GM12878 (cell line): Measurements from ENCODE around the gene RFFL. TPM values are rescaled to one million over a fixed set of nuclear protein-coding genes. Genes with fewer than 3 reads are reported as not detected.

ENCODE experiments used
- ATAC-seq: fragments of 200-7000 bp; cut with Tn5 transposase; 3 replicates; pipeline ENCODE4 v1.9.1; 2020; ENCODE audit warnings: mild to moderate bottlenecking, moderate library complexity
- BruUV-seq: library from RNA; stranded (reverse); fragments of 400-500 nt; replicated peaks from 2 replicates; lab custom pipeline; 2021; lab: Mats Ljungman, UMichigan
- CTCF ChIA-PET: fragments of 300-600 bp; sonication (Branson Sonifier 250); formaldehyde crosslinking; extraction: SDS; loops from one replicate; lab custom pipeline; 2021; ENCODE audit warnings: inconsistent platforms; lab: Yijun Ruan, JAX
- POLR2A ChIA-PET: fragments of 350-600 bp; formaldehyde crosslinking; extraction: SDS; loops from one replicate; lab custom pipeline; 2021; ENCODE audit warnings: inconsistent platforms; lab: Charles Lee
- RAD21 ChIA-PET: fragments of 300-600 bp; sonication (Branson Sonifier 250); formaldehyde crosslinking; loops from one replicate; lab custom pipeline; 2023; ENCODE audit warnings: antibody characterized with exemption; ENCODE audit not compliant: unreplicated experiment; lab: Charles Lee
- SMC1A ChIA-PET: fragments of 300-600 bp; sonication (Branson Sonifier 250); formaldehyde crosslinking; loops from one replicate; lab custom pipeline; 2023; ENCODE audit not compliant: unreplicated experiment, uncharacterized antibody; lab: Charles Lee
- DNase-seq: peaks from one replicate; pipeline ENCODE4 v3.0.0-alpha.2; 2011; ENCODE audit warnings: low read depth, low spot score
- FAIRE-seq: peaks from 3 replicates; lab custom pipeline; 2011; peaks lifted over from hg19 to GRCh38; lab: Jason Lieb, UNC
- H2AFZ ChIP-seq: 2 replicates; pipeline ENCODE4 v1.6.0; 2011; ENCODE audit warnings: low read depth, low read length, control low read depth; ENCODE audit not compliant: control insufficient read depth
- H3K27ac ChIP-seq: 2 replicates; pipeline ENCODE4 v1.5.1; 2011; ENCODE audit warnings: control low read depth; ENCODE audit not compliant: control insufficient read depth, insufficient read depth
- H3K27me3 ChIP-seq, 2 experiments: replicated peaks in 1 of 2; 2 replicates each; pipeline versions ENCODE4 v1.6.0 to v1.6.1; 2011; ENCODE audit warnings: low read length in 1 of 2; ENCODE audit not compliant: control insufficient read depth in 2 of 2, insufficient read depth in 2 of 2
- H3K36me3 ChIP-seq, 2 experiments: 2 replicates each; pipeline ENCODE4 v1.5.1; 2011; ENCODE audit warnings: low read length in 1 of 2; ENCODE audit not compliant: control insufficient read depth in 2 of 2, insufficient read depth in 2 of 2
- H3K4me1 ChIP-seq: 2 replicates; pipeline ENCODE4 v1.6.1; 2011; ENCODE audit warnings: mild to moderate bottlenecking, low read length, moderate library complexity, mixed read lengths; ENCODE audit not compliant: control insufficient read depth, insufficient read depth
- H3K4me2 ChIP-seq: 2 replicates; pipeline ENCODE4 v1.6.0; 2011; ENCODE audit warnings: control low read depth; ENCODE audit not compliant: control insufficient read depth, insufficient read depth
- H3K4me3 ChIP-seq: fragments of 200-600 bp; sonication (generic); 2 replicates; pipeline ENCODE4 v1.5.1; 2016
- H3K79me2 ChIP-seq: 2 replicates; pipeline ENCODE4 v1.6.0; 2011; ENCODE audit warnings: low read length; ENCODE audit not compliant: control insufficient read depth, insufficient read depth
- H3K9ac ChIP-seq: 2 replicates; pipeline ENCODE4 v1.8.0; 2011; ENCODE audit warnings: low read length, control low read depth, mixed read lengths; ENCODE audit not compliant: control insufficient read depth, insufficient read depth
- H3K9me3 ChIP-seq: replicated peaks from 3 replicates; pipeline ENCODE4 v1.5.1; 2011; ENCODE audit warnings: mild to moderate bottlenecking, low read length; ENCODE audit not compliant: control insufficient read depth, insufficient read depth
- H4K20me1 ChIP-seq: 2 replicates; pipeline ENCODE4 v1.6.0; 2011; ENCODE audit not compliant: control insufficient read depth, insufficient read depth
- ATF2 ChIP-seq: IDR thresholded peaks from 2 replicates; pipeline ENCODE4 v1.6.1; 2012; ENCODE audit warnings: low read length, inconsistent platforms
- JUND ChIP-seq: IDR thresholded peaks from 2 replicates; pipeline ENCODE4 v1.6.1; 2012; ENCODE audit warnings: low read depth, mild to moderate bottlenecking, low read length, improper control_type of control experiment, moderate library complexity
- MAX ChIP-seq: IDR thresholded peaks from 2 replicates; pipeline ENCODE4 v1.6.1; 2012; ENCODE audit warnings: low read depth, low read length, improper control_type of control experiment
- POLR2AphosphoS2 ChIP-seq: IDR thresholded peaks from 2 replicates; pipeline ENCODE4 v1.6.1; 2011; ENCODE audit warnings: low read depth, mild to moderate bottlenecking, low read length, improper control_type of control experiment, moderate library complexity
- SKIL ChIP-seq: fragments of 450-650 bp; IDR thresholded peaks from 2 replicates; pipeline ENCODE4 v1.6.1; 2017; ENCODE audit warnings: mild to moderate bottlenecking, low read depth, inconsistent platforms; ENCODE audit not compliant: poor library complexity, severe bottlenecking
- TBL1XR1 ChIP-seq: IDR thresholded peaks from 2 replicates; pipeline ENCODE4 v1.6.1; 2012; ENCODE audit warnings: low read depth, low read length, improper control_type of control experiment
- TCF12 ChIP-seq: IDR thresholded peaks from 2 replicates; pipeline ENCODE4 v1.6.1; 2011; ENCODE audit warnings: low read depth, mild to moderate bottlenecking, low read length
- TCF3 ChIP-seq: IDR thresholded peaks from 2 replicates; pipeline ENCODE4 v1.6.1; 2012; ENCODE audit warnings: low read depth, mild to moderate bottlenecking, low read length, borderline replicate concordance; ENCODE audit not compliant: insufficient read depth
- ZNF384 ChIP-seq: IDR thresholded peaks from 2 replicates; pipeline ENCODE4 v1.6.1; 2012; ENCODE audit warnings: low read depth, mild to moderate bottlenecking, low read length, improper control_type of control experiment, borderline replicate concordance
- ZNF622 ChIP-seq: fragments of 450-650 bp; IDR thresholded peaks from 2 replicates; pipeline ENCODE4 v1.6.1; 2017; ENCODE audit warnings: mild to moderate bottlenecking, inconsistent platforms
- WGBS: methylation state at CpG from one replicate; pipeline ENCODE4 v1.1.6; 2016; ENCODE audit warnings: low lambda C conversion rate; ENCODE audit not compliant: insufficient replicate concordance, insufficient coverage; ENCODE audit errors: missing lambda C conversion rate; 5-methylcytosine and 5-hydroxymethylcytosine counted together
- in situ Hi-C: fragments of 300-500 bp; cut with MboI; formaldehyde crosslinking; loops from 9 replicates; pipeline ENCODE4 v1.14.3; 2018; ENCODE audit warnings: mixed read lengths
- intact Hi-C: fragments of 100-400 bp; cut with micrococcal nuclease; formaldehyde crosslinking; loops from one replicate; pipeline ENCODE4 v1.14.2; 2022; ENCODE audit not compliant: unreplicated experiment
- polyA plus RNA-seq, 11 experiments: library from polyadenylated mRNA; depleted of rRNA in 4 of 11; unstranded in 6 of 11; stranded (reverse) in 5 of 11; fragments of >200 nt; fragmentation: Nextera tagmentation in 4 of 11; fragmentation: Illumina TruSeq in 1 of 11; extraction: Ambion mirVana in 4 of 11; extraction: Trizol in 1 of 11; gene quantifications; 1 replicate in 1 of 11; 2 replicates in 10 of 11; pipeline versions ENCODE4 v1.2.1 to v1.2.3, GENCODE V29; 2011 to 2016; ENCODE audit warnings: inconsistent platforms in 2 of 11, missing spikeins in 2 of 11, low read depth in 1 of 11
- total RNA-seq, 4 experiments: library from RNA; depleted of rRNA in 3 of 4; stranded (reverse); fragments of >200 nt in 3 of 4; fragmentation: Illumina TruSeq in 1 of 4; extraction: Trizol in 1 of 4; gene quantifications; 2 replicates each; pipeline versions ENCODE4 v1.2.1 to v1.2.3, GENCODE V29; 2013 to 2021

The RFFL gene
- total and polyA plus RNA-seq, 10 of the 15 experiments (the other 5 are each of a cell fraction or from before 2014, with no cell fraction given), result 4.7 to 56.1 (median 26.9) TPM

GRCh38 chr17:35044181-35044580 is 19.3 kb downstream of the RFFL start:
- SMC1A ChIA-PET, result interaction anchor here (0.6 to 12.0 kb wide), 4 partner anchors 15 to 46 kb away, joined by 3 to 221 read pairs (median 6); partner anchors contain the start of gene RFFL
- no peak for FAIRE-seq
- TF ChIP-seq JUND (no peak), SKIL (no peak), MAX (no peak), ZNF622 (no peak), POLR2AphosphoS2 (no peak), TCF12 (no peak), ZNF384 (no peak), ATF2 (no peak), TBL1XR1 (no peak), TCF3 (no peak)
- no peak overlapping the region for H3K4me3 ChIP-seq
- peaks cover 39% of the 10 kb centered on the region for H3K79me2 ChIP-seq
- POLR2A ChIA-PET, result interaction anchor here (0.9 to 3.9 kb wide), 5 partner anchors 10 to 45 kb away, joined by 3 to 37 read pairs (median 4); partner anchors contain the start of gene RFFL
- no peaks in the 10 kb centered on the region for H4K20me1 ChIP-seq
- H3K9ac ChIP-seq, result no peak overlapping the region
- DNase-seq, result no peak
- H3K4me1 ChIP-seq, result peaks cover 23% of the 10 kb centered on the region
- peaks cover 0 to 1% of the 10 kb centered on the region in 2 experiments; a peak in 1 of 4 replicates for H3K36me3 ChIP-seq
- no peaks in the 10 kb centered on the region for H3K27me3 ChIP-seq
- no peak overlapping the region for H3K4me2 ChIP-seq
- no TSS peak for BruUV-seq
- CTCF ChIA-PET, result interaction anchor here (0.6 to 1.6 kb wide), 4 partner anchors 11 to 43 kb away, joined by 3 to 6 read pairs (median 4); no protein-coding TSS in a partner anchor
- H3K27ac ChIP-seq, result no peak overlapping the region
- RAD21 ChIA-PET, result interaction anchor here (1.5 to 3.4 kb wide), 5 partner anchors 12 to 75 kb away, joined by 3 to 39 read pairs (median 4); partner anchors contain the start of genes RAD51D and RFFL
- intact Hi-C loops (no loop called here), in situ Hi-C loops (no loop called here)
- ATAC-seq, result no peak
- no peaks in the 10 kb centered on the region; the same call in 2 of the 3 replicates for H3K9me3 ChIP-seq
- 90% methylated on average over 8 of the region's 8 CpGs for WGBS
- H2AFZ ChIP-seq, result no peak overlapping the region
